HepG2 (cell line): ENCODE data around the gene SLC43A3. TPM values are rescaled to one million over a fixed set of nuclear protein-coding genes. Genes with fewer than 3 reads are reported as not detected.

Experiments used
- KLF16 ChIP-seq, 2 experiments: sonication (generic) in 1 of 2; formaldehyde crosslinking in 1 of 2; IDR thresholded peaks; 2 replicates each; pipeline versions ENCODE4 v1.6.1 to v1.8.0; 2016 to 2023; ENCODE audit warnings: missing genetic modification reagents in 2 of 2, missing compliant biosample characterization in 1 of 2
- NCOA2 ChIP-seq: sonication (generic); formaldehyde crosslinking; IDR thresholded peaks from 2 replicates; pipeline ENCODE4 v1.8.0; 2022; ENCODE audit warnings: inconsistent platforms
- SIX4 ChIP-seq: sonication (generic); formaldehyde crosslinking; IDR thresholded peaks from 2 replicates; pipeline ENCODE4 v1.4.0; 2020; ENCODE audit warnings: missing genetic modification reagents
- SNAPC2 ChIP-seq: sonication (generic); formaldehyde crosslinking; IDR thresholded peaks from 2 replicates; pipeline ENCODE4 v1.8.1; 2022; ENCODE audit warnings: mild to moderate bottlenecking, missing genetic modification reagents
- TARDBP ChIP-seq: sonication (generic); formaldehyde crosslinking; IDR thresholded peaks from 2 replicates; pipeline ENCODE4 v1.8.0; 2022; ENCODE audit warnings: mild to moderate bottlenecking, missing genetic modification reagents
- THYN1 ChIP-seq: sonication (generic); formaldehyde crosslinking; IDR thresholded peaks from 2 replicates; pipeline ENCODE4 v1.8.1; 2023; ENCODE audit warnings: low read depth, mild to moderate bottlenecking, moderate library complexity, missing genetic modification reagents, borderline replicate concordance
- U2AF2 ChIP-seq: fragments of 200-400 bp; formaldehyde crosslinking; IDR thresholded peaks from 2 replicates; pipeline ENCODE4 v1.6.1; 2017; ENCODE audit warnings: low read depth, mild to moderate bottlenecking, low read length
- ZBTB20 ChIP-seq: sonication (generic); formaldehyde crosslinking; IDR thresholded peaks from 2 replicates; pipeline ENCODE4 v1.8.1; 2023; ENCODE audit warnings: missing genetic modification reagents, low read depth, mild to moderate bottlenecking, borderline replicate concordance
- ZBTB40 ChIP-seq, 2 experiments: fragments of 450-650 bp in 1 of 2; sonication (generic) in 1 of 2; formaldehyde crosslinking in 1 of 2; IDR thresholded peaks; 2 replicates each; pipeline versions ENCODE4 v1.6.1 to v1.8.0; 2016 to 2022; ENCODE audit warnings: antibody characterized with exemption in 1 of 2, mild to moderate bottlenecking in 1 of 2, missing genetic modification reagents in 1 of 2
- ZNF264 ChIP-seq: sonication (generic); formaldehyde crosslinking; IDR thresholded peaks from 2 replicates; pipeline ENCODE4 v1.4.0; 2020; ENCODE audit warnings: missing genetic modification reagents
- ZNF281 ChIP-seq: sonication (generic); formaldehyde crosslinking; IDR thresholded peaks from 2 replicates; pipeline ENCODE4 v1.4.0; 2020; ENCODE audit warnings: missing genetic modification reagents, borderline replicate concordance
- ZNF317 ChIP-seq: sonication (generic); formaldehyde crosslinking; IDR thresholded peaks from 2 replicates; pipeline ENCODE4 v1.5.0; 2020; ENCODE audit warnings: mild to moderate bottlenecking, missing genetic modification reagents
- ZNF563 ChIP-seq: sonication (generic); formaldehyde crosslinking; IDR thresholded peaks from 2 replicates; pipeline ENCODE4 v1.8.0; 2022; ENCODE audit warnings: mild to moderate bottlenecking, moderate library complexity, missing genetic modification reagents
- ZNF569 ChIP-seq: sonication (generic); formaldehyde crosslinking; IDR thresholded peaks from 2 replicates; pipeline ENCODE4 v1.5.0; 2020; ENCODE audit warnings: mild to moderate bottlenecking, missing genetic modification reagents, moderate library complexity, borderline replicate concordance
- ZNF839 ChIP-seq: sonication (generic); formaldehyde crosslinking; IDR thresholded peaks from 2 replicates; pipeline ENCODE4 v1.4.0; 2020; ENCODE audit warnings: missing genetic modification reagents, mild to moderate bottlenecking, borderline replicate concordance
- polyA plus RNA-seq, 8 experiments: library from polyadenylated mRNA; depleted of rRNA in 3 of 8; stranded (reverse) in 7 of 8; unstranded in 1 of 8; fragments of >200 nt; fragmentation: Illumina TruSeq in 4 of 8; extraction: Trizol in 4 of 8; gene quantifications; 2 replicates each; pipeline versions ENCODE4 v1.2.1 to v1.2.3, GENCODE V29; 2011 to 2016; ENCODE audit warnings: low read depth in 4 of 8, missing spikeins in 1 of 8, mixed read lengths in 1 of 8; ENCODE audit not compliant: insufficient read depth in 1 of 8
- total RNA-seq, 5 experiments: library from RNA; depleted of rRNA; stranded (reverse); fragments of >200 nt; fragmentation: Illumina TruSeq; extraction: Trizol; gene quantifications; 2 replicates each; pipeline ENCODE4 v1.2.3, GENCODE V29; 2016; ENCODE audit warnings: low read depth in 1 of 5

The SLC43A3 gene
- total and polyA plus RNA-seq, 2 of the 13 experiments (the other 11 are each of a cell fraction or from before 2014, with no cell fraction given) = 2.6 TPM; not detected in 1

- TF ChIP-seq ZNF264 (CRISPR knock-in tag) = peak; percentile 62; the same call in 1 of the 2 replicates
- TF ChIP-seq ZNF317 (CRISPR knock-in tag) = no peak
- no peak for TF ChIP-seq KLF16 (CRISPR knock-in tag; IDR thresholded peaks at IDR 0.05)
- TF ChIP-seq ZNF563 = no peak
- TF ChIP-seq SNAPC2 (CRISPR knock-in tag) = no peak
- TF ChIP-seq ZNF839 (CRISPR knock-in tag) = no peak
- TF ChIP-seq ZNF281 = 0 out of 2 replicates have a peak, but pooled peaks have one; percentile 24
- TF ChIP-seq ZNF569 = no peak
- no peak for TF ChIP-seq THYN1 (CRISPR knock-in tag)
- TF ChIP-seq NCOA2 (CRISPR knock-in tag) = peak; percentile 47
- TF ChIP-seq ZBTB20 = peak; percentile 78; the same call in 1 of the 2 replicates
- TF ChIP-seq U2AF2 = no peak
- 0 out of 2 replicates have a peak, but pooled peaks have one; percentile 39 for TF ChIP-seq TARDBP (CRISPR knock-in tag)
- TF ChIP-seq SIX4 = no peak
- no peak for TF ChIP-seq ZBTB40 (IDR thresholded peaks at IDR 0.05)
- no peak for TF ChIP-seq ZBTB40 (CRISPR knock-in tag; IDR thresholded peaks at IDR 0.05)
Measured at GRCh38 chr11:57399972-57400578, 26.8 kb downstream of the SLC43A3 start (continued).
